Cardiac muscle cell (in vitro differentiated cells and primary cell): Measurements from ENCODE around the gene WDR20. TPM values are rescaled to one million over a fixed set of nuclear protein-coding genes. Genes with fewer than 3 reads are reported as not detected.

ENCODE experiments used
- DNase-seq, 2 donors: peaks; one replicate each; pipeline versions ENCODE4 v3.0.0 to v3.0.0-alpha.2; 2010 to 2017; ENCODE audit warnings: low read depth in 1 of 2, low spot score in 1 of 2
- H3K27ac ChIP-seq: fragments of 200-600 bp; sonication (generic); 2 replicates; pipeline ENCODE4 v1.5.1; 2016
- H3K27me3 ChIP-seq: fragments of 200-600 bp; sonication (generic); 2 replicates; pipeline ENCODE4 v1.6.0; 2016; ENCODE audit warnings: control low read depth
- H3K36me3 ChIP-seq: fragments of 200-600 bp; sonication (generic); 2 replicates; pipeline ENCODE4 v1.5.1; 2016; ENCODE audit warnings: control low read depth
- H3K4me1 ChIP-seq: fragments of 200-600 bp; sonication (generic); 2 replicates; pipeline ENCODE4 v1.8.1; 2017; ENCODE audit warnings: low read depth, mild to moderate bottlenecking, mixed run types
- H3K4me3 ChIP-seq: fragments of 200-600 bp; sonication (generic); 2 replicates; pipeline ENCODE4 v1.5.1; 2016; ENCODE audit warnings: mild to moderate bottlenecking
- H3K9me3 ChIP-seq: fragments of 200-600 bp; sonication (generic); 2 replicates; pipeline ENCODE4 v1.5.1; 2017; ENCODE audit warnings: low read depth, mild to moderate bottlenecking, control low read depth
- CTCF ChIP-seq: IDR thresholded peaks from 2 replicates; pipeline ENCODE4 v1.5.1; 2012; ENCODE audit warnings: low read depth, mild to moderate bottlenecking, low read length
- polyA plus RNA-seq: library from polyadenylated mRNA; unstranded; fragments of >200 nt; fragmentation: Nextera tagmentation; extraction: Ambion mirVana; gene quantifications from 2 replicates; pipeline ENCODE4 v1.2.1, GENCODE V29; 2016
- total RNA-seq: library from RNA; depleted of rRNA; stranded (reverse); fragments of >200 nt; gene quantifications from 2 replicates; pipeline ENCODE4 v1.2.3, GENCODE V29; 2016

The WDR20 gene
- total and polyA plus RNA-seq, 2 experiments from 2014 or later = 20.5 to 27.0 TPM

- no peak for DNase-seq
- no peak overlapping the region for H3K4me3 ChIP-seq
- no peak for TF ChIP-seq CTCF
- no peak overlapping the region for H3K27ac ChIP-seq
- no peaks in the 10 kb centered on the region for H3K9me3 ChIP-seq
- no peaks in the 10 kb centered on the region for H3K27me3 ChIP-seq
- peaks cover 18% of the 10 kb centered on the region for H3K4me1 ChIP-seq
- H3K36me3 ChIP-seq = peaks cover 2% of the 10 kb centered on the region
Observed at GRCh38 chr14:102220031-102220430, 80.3 kb downstream of the WDR20 start.

GRCh38 chr14:102221026-102221425 lies 81.3 kb downstream of the WDR20 start:
- Histone ChIP-seq H3K27ac (no peak overlapping the region), H3K4me3 (no peak overlapping the region), H3K9me3 (no peaks in the 10 kb centered on the region), H3K36me3 (peaks cover 2% of the 10 kb centered on the region), H3K27me3 (no peaks in the 10 kb centered on the region), H3K4me1 (peaks cover 9% of the 10 kb centered on the region)
- TF ChIP-seq CTCF = no peak
- no peak for DNase-seq

GRCh38 chr14:102222009-102222575 lies 82.4 kb downstream of the WDR20 start:
- H3K4me3 ChIP-seq = no peak overlapping the region
- no peak for DNase-seq
- H3K9me3 ChIP-seq = no peaks in the 10 kb centered on the region
- no peak overlapping the region for H3K27ac ChIP-seq
- peaks cover 2% of the 10 kb centered on the region for H3K36me3 ChIP-seq
- peaks cover 6% of the 10 kb centered on the region for H3K4me1 ChIP-seq
- no peak for TF ChIP-seq CTCF
- H3K27me3 ChIP-seq = no peaks in the 10 kb centered on the region

- no peaks in the 10 kb centered on the region for H3K9me3 ChIP-seq
- no peak overlapping the region for H3K4me3 ChIP-seq
- H3K4me1 ChIP-seq = peaks cover 6% of the 10 kb centered on the region
- no peak for DNase-seq
- H3K27me3 ChIP-seq = no peaks in the 10 kb centered on the region
- H3K36me3 ChIP-seq = peaks cover 2% of the 10 kb centered on the region
- no peak overlapping the region for H3K27ac ChIP-seq
- no peak for TF ChIP-seq CTCF
Observed at GRCh38 chr14:102222751-102223150, 83.1 kb downstream of the WDR20 start.

- H3K4me1 ChIP-seq = peaks cover 3% of the 10 kb centered on the region
- H3K4me3 ChIP-seq = no peak overlapping the region
- DNase-seq = no peak
- TF ChIP-seq CTCF = no peak
- no peaks in the 10 kb centered on the region for H3K9me3 ChIP-seq
- H3K36me3 ChIP-seq = peaks cover 2% of the 10 kb centered on the region
- no peaks in the 10 kb centered on the region for H3K27me3 ChIP-seq
- H3K27ac ChIP-seq = no peak overlapping the region
Observed at GRCh38 chr14:102223682-102224081, 84.0 kb downstream of the WDR20 start.
